ENCODE results near the gene NSMCE1. TPM values are rescaled to one million over a fixed set of nuclear protein-coding genes. Genes with fewer than 3 reads are reported as not detected.

Gene NSMCE1
- total RNA-seq, 6 experiments from 2014 or later, result 23.7 to 42.3 (median 33.1) TPM

- Histone ChIP-seq H3K4me1 (peaks cover 0 to 9% (median 3%) of the 10 kb centered on the region in 4 donors), H3K27ac (peak overlapping the region; percentile 55 to 73 (median 62)), H3K36me3 (peaks cover 0 to 2% (median 0%) of the 10 kb centered on the region in 4 donors), H3K4me3 (no peak overlapping the region), H3K9me3 (no peaks in the 10 kb centered on the region), H3K27me3 (no peaks in the 10 kb centered on the region)
- DNase-seq (peak in 1 of 3 donors; percentile 16), ATAC-seq (no peak)
- WGBS (ENCODE audit: insufficient coverage, low coverage, low lambda C conversion rate, missing lambda C conversion rate), result 100% methylated on average over 1 of the region's 2 CpGs
- intact Hi-C loops (cut with DNase I), result no loop called here
- no peak for TF ChIP-seq POLR2A (IDR thresholded peaks at IDR 0.05)
- TF ChIP-seq, protein P1, sequence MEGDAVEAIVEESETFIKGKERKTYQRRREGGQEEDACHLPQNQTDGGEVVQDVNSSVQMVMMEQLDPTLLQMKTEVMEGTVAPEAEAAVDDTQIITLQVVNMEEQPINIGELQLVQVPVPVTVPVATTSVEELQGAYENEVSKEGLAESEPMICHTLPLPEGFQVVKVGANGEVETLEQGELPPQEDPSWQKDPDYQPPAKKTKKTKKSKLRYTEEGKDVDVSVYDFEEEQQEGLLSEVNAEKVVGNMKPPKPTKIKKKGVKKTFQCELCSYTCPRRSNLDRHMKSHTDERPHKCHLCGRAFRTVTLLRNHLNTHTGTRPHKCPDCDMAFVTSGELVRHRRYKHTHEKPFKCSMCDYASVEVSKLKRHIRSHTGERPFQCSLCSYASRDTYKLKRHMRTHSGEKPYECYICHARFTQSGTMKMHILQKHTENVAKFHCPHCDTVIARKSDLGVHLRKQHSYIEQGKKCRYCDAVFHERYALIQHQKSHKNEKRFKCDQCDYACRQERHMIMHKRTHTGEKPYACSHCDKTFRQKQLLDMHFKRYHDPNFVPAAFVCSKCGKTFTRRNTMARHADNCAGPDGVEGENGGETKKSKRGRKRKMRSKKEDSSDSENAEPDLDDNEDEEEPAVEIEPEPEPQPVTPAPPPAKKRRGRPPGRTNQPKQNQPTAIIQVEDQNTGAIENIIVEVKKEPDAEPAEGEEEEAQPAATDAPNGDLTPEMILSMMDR (IDR thresholded peaks at IDR 0.05), result no peak
These were observed 26.2 kb downstream of the NSMCE1 start for GRCh38 chr16:27242398-27242797.

DNA sequence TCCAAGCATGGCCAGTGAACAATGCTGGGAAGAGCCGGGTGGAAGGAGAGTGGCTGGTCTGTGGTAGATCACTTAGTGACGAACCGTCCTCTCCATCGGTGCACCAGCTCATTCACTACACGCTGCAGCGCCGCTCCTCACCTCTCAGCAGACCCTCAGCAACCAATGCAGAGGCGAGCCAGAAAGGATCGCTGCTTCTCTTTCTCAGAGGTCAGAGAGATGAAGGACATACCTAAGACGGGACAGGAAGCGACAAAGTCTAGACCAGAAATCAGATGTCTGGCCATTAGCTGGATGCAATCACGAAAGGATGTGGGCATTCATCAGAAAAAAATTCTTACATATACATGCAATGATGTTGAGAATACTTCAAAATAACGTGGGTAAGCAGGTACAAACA, 26.9 kb downstream of the NSMCE1 start:
- Histone ChIP-seq H3K36me3 (peaks cover 0 to 2% (median 0%) of the 10 kb centered on the region in 4 donors), H3K27me3 (no peaks in the 10 kb centered on the region), H3K9me3 (no peaks in the 10 kb centered on the region), H3K4me1 (peaks cover 0 to 9% (median 3%) of the 10 kb centered on the region in 4 donors), H3K4me3 (no peak overlapping the region), H3K27ac (peak overlapping the region in 2 of 3 donors; percentile 25 to 29)
- ATAC-seq, result no peak
- TF ChIP-seq, protein P1 (IDR thresholded peaks at IDR 0.05), result no peak
- TF ChIP-seq POLR2A (IDR thresholded peaks at IDR 0.05), result no peak
- DNase-seq, result peak in 1 of 3 donors; percentile 38
- intact Hi-C loops (cut with DNase I), result no loop called here
- 45% methylated on average over 5 of the region's 13 CpGs for WGBS (ENCODE audit: insufficient coverage, low coverage, low lambda C conversion rate, missing lambda C conversion rate)

GRCh38 chr16:27240948-27241531, 27.5 kb downstream of the NSMCE1 start:
- intact Hi-C loops (cut with DNase I), result no loop called here
- H3K4me1 ChIP-seq, result peaks cover 0 to 9% (median 3%) of the 10 kb centered on the region in 4 donors
- ATAC-seq, result peak; percentile 11 to 50 (median 26)

DNA sequence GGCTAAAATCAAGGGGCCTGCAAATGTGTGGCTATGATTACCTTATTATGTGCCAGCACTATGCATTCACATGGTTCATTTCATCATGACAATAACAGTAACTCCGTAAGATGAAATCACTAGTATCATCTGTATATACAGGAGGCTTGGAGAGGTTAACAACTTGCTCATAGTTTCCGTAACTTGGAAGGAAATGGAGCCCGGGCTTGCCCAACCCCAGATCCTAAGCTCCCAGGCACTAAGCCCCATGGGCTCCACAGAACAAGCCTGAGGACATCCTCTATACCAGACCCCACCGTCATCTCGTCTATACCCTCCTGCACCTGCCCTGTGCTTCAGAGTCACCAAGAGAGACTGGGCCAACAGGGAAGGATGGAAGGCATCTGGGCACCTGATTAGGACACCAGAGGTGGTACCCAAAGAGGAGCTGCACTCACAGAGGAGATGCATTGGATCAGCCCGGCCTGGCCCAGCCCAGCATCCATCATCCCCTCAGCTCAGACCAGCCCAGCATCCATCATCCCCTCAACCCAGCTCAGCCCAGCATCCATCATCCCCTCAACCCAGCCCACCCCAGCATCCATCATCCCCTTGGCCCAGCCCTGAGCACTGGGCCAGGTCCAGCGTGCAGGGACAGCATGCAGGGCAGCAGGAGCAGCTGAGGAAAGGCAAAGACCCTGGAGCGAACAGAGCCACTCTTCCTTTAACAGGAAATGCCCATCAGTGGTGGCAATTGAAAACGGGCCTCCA, 28.5 kb downstream of the NSMCE1 start:
- no peak for ATAC-seq
- no peaks in the 10 kb centered on the region for H3K36me3 ChIP-seq
- peaks cover 0 to 14% (median 3%) of the 10 kb centered on the region in 4 donors for H3K4me1 ChIP-seq
- DNase-seq, result peak in 1 of 3 donors; percentile 30
- no peak overlapping the region for H3K4me3 ChIP-seq
- intact Hi-C loops (cut with DNase I), result no loop called here
- peak overlapping the region in 1 of 3 donors; percentile 7 for H3K27ac ChIP-seq
- WGBS (ENCODE audit: insufficient coverage, low coverage, low lambda C conversion rate, missing lambda C conversion rate), result 80% methylated on average over 4 of the region's 9 CpGs
- no peaks in the 10 kb centered on the region for H3K9me3 ChIP-seq
- no peaks in the 10 kb centered on the region for H3K27me3 ChIP-seq
- TF ChIP-seq, protein P1 (IDR thresholded peaks at IDR 0.05), result no peak
- TF ChIP-seq POLR2A (IDR thresholded peaks at IDR 0.05), result no peak

More at GRCh38 chr16:27240948-27241531, 27.5 kb downstream of the NSMCE1 start:
- WGBS (ENCODE audit: insufficient coverage, low coverage, low lambda C conversion rate, missing lambda C conversion rate), result 45% methylated on average over 5 of the region's 6 CpGs
- no peaks in the 10 kb centered on the region for H3K9me3 ChIP-seq
- DNase-seq, result peak in 1 of 3 donors; percentile 47
- no peak for TF ChIP-seq POLR2A (IDR thresholded peaks at IDR 0.05)
- TF ChIP-seq, protein P1 (IDR thresholded peaks at IDR 0.05), result no peak
- H3K27me3 ChIP-seq, result no peaks in the 10 kb centered on the region
- H3K4me3 ChIP-seq, result no peak overlapping the region
- peak overlapping the region; percentile 7 to 29 (median 25) for H3K27ac ChIP-seq
- peaks cover 0 to 2% (median 0%) of the 10 kb centered on the region in 4 donors for H3K36me3 ChIP-seq
